Hypothalamus (tissue), 51 donors: ENCODE measurements around the gene NRG3.

Experiments used
- DNase-seq, 51 donors: peaks; one replicate each; lab custom pipeline; 2025; lab: John Stamatoyannopoulos, UW

Gene NRG3

GRCh38 chr10:82440775-82441174 lies 565.8 kb downstream of the NRG3 start:
- DNase-seq, result no peak

GRCh38 chr10:82452046-82452445 lies 577.1 kb downstream of the NRG3 start:
- DNase-seq, result no peak

GRCh38 chr10:82452676-82453075 lies 577.7 kb downstream of the NRG3 start:
- DNase-seq, result no peak

- no peak for DNase-seq
Observed at GRCh38 chr10:82453678-82454293, 578.8 kb downstream of the NRG3 start.

- no peak for DNase-seq
Observed at GRCh38 chr10:82462910-82463551, 588.0 kb downstream of the NRG3 start.

- DNase-seq, result no peak
Observed at GRCh38 chr10:82463614-82464013, 588.6 kb downstream of the NRG3 start.

GRCh38 chr10:82464191-82464818 lies 589.3 kb downstream of the NRG3 start:
- DNase-seq, result no peak

- no peak for DNase-seq
Observed at GRCh38 chr10:82464966-82465365, 590.0 kb downstream of the NRG3 start.

GRCh38 chr10:82468453-82468852 lies 593.5 kb downstream of the NRG3 start:
- DNase-seq, result no peak

- DNase-seq, result peak in 1 of 51 donors; percentile 35
Observed at GRCh38 chr10:82472406-82473335, 597.7 kb downstream of the NRG3 start.

GRCh38 chr10:82477776-82478175 lies 602.8 kb downstream of the NRG3 start:
- DNase-seq, result no peak

- no peak for DNase-seq
Observed at GRCh38 chr10:82492647-82493046, 617.7 kb downstream of the NRG3 start.

GRCh38 chr10:82496114-82496513 lies 621.1 kb downstream of the NRG3 start:
- no peak for DNase-seq

GRCh38 chr10:82497439-82497838 lies 622.4 kb downstream of the NRG3 start:
- no peak for DNase-seq

- DNase-seq, result no peak
Observed at GRCh38 chr10:82498976-82499375, 624.0 kb downstream of the NRG3 start.

GRCh38 chr10:82505009-82505408 lies 630.0 kb downstream of the NRG3 start:
- DNase-seq, result no peak

GRCh38 chr10:82506680-82507376 lies 631.8 kb downstream of the NRG3 start:
- DNase-seq, result no peak

GRCh38 chr10:82515256-82515655 lies 640.3 kb downstream of the NRG3 start:
- no peak for DNase-seq

- DNase-seq, result no peak
Observed at GRCh38 chr10:82529062-82529461, 654.1 kb downstream of the NRG3 start.

- no peak for DNase-seq
Observed at GRCh38 chr10:82535457-82535856, 660.5 kb downstream of the NRG3 start.
